ENCODE measurements around the gene NOXA1.
"Not testable (repeated sequence)": the region's sequence is repeated elsewhere in the genome, so short reads cannot be mapped to it uniquely, and the experiment has no call there.

Gene NOXA1

GRCh38 chr9:137456864-137457405 lies 33.7 kb downstream of the NOXA1 start:
- DNase-seq: no peak

- no peak for DNase-seq
These were observed 34.4 kb downstream of the NOXA1 start for GRCh38 chr9:137457406-137458193.

GRCh38 chr9:137458194-137459151 lies 35.3 kb downstream of the NOXA1 start:
- peak; percentile 15 for DNase-seq

- DNase-seq: peak; percentile 81
These were observed 36.0 kb downstream of the NOXA1 start, which contains the start of gene NSMF for GRCh38 chr9:137459152-137459600. TSS of gene NSMF (minus strand) at chr9:137459334. CDS start at chr9:137459102, 232 bp downstream.

GRCh38 chr9:137459601-137460362 lies 36.6 kb downstream of the NOXA1 start:
- no peak for DNase-seq

GRCh38 chr9:137460363-137461315 lies 37.4 kb downstream of the NOXA1 start:
- no peak for DNase-seq

- DNase-seq: no peak
These were observed 38.1 kb downstream of the NOXA1 start for GRCh38 chr9:137461316-137461662.

GRCh38 chr9:137461663-137462395 lies 38.6 kb downstream of the NOXA1 start:
- DNase-seq: no peak

GRCh38 chr9:137462396-137462985 lies 39.3 kb downstream of the NOXA1 start:
- no peak for DNase-seq

GRCh38 chr9:137462986-137463930 lies 40.1 kb downstream of the NOXA1 start:
- DNase-seq: no peak

GRCh38 chr9:137463931-137464290 lies 40.7 kb downstream of the NOXA1 start:
- DNase-seq: no peak

- DNase-seq: no peak
These were observed 41.3 kb downstream of the NOXA1 start for GRCh38 chr9:137464291-137464999.

GRCh38 chr9:137465000-137465719 lies 42.0 kb downstream of the NOXA1 start:
- no peak for DNase-seq

- DNase-seq: no peak
These were observed 42.7 kb downstream of the NOXA1 start for GRCh38 chr9:137465720-137466388.

GRCh38 chr9:137466389-137467085 lies 43.3 kb downstream of the NOXA1 start:
- DNase-seq: not testable (repeated sequence)

GRCh38 chr9:137467161-137467581 lies 44.0 kb downstream of the NOXA1 start:
- no peak for DNase-seq

Data from DMS79 treated with DMSO at 0.1 percent for 48 hours (cell line).